GM11168 (cell line): Measurements from ENCODE around the gene ARRB1.

Experiments
- in situ Hi-C: fragments of 300-500 bp; cut with MboI; formaldehyde crosslinking; loops from one replicate; pipeline ENCODE4 v1.12.0; 2022; ENCODE audit warnings: low sequenced_read_pairs; ENCODE audit not compliant: unreplicated experiment

ARRB1 gene

GRCh38 chr11:75328426-75329277 is 22.8 kb downstream of the ARRB1 start:
- in situ Hi-C loops, result no loop called here

GRCh38 chr11:75326439-75326810 is 25.0 kb downstream of the ARRB1 start:
- in situ Hi-C loops, result no loop called here

- in situ Hi-C loops, result no loop called here
Measured at GRCh38 chr11:75325713-75326438, 25.6 kb downstream of the ARRB1 start.

GRCh38 chr11:75324740-75325139 is 26.7 kb downstream of the ARRB1 start:
- in situ Hi-C loops, result no loop called here

- in situ Hi-C loops, result no loop called here
Measured at GRCh38 chr11:75324189-75324588, 27.3 kb downstream of the ARRB1 start.

GRCh38 chr11:75323609-75324008 is 27.9 kb downstream of the ARRB1 start:
- in situ Hi-C loops, result no loop called here

GRCh38 chr11:75320643-75321042 is 30.8 kb downstream of the ARRB1 start:
- in situ Hi-C loops, result no loop called here

GRCh38 chr11:75320046-75320618 is 31.3 kb downstream of the ARRB1 start:
- in situ Hi-C loops, result no loop called here

GRCh38 chr11:75319035-75319877 is 32.2 kb downstream of the ARRB1 start:
- in situ Hi-C loops, result no loop called here

- in situ Hi-C loops, result no loop called here
Measured at GRCh38 chr11:75317446-75318122, 33.9 kb downstream of the ARRB1 start.

GRCh38 chr11:75315439-75315805 is 36.0 kb downstream of the ARRB1 start:
- in situ Hi-C loops, result no loop called here

GRCh38 chr11:75314771-75315438 is 36.6 kb downstream of the ARRB1 start:
- in situ Hi-C loops, result no loop called here

GRCh38 chr11:75313513-75314272 is 37.8 kb downstream of the ARRB1 start:
- in situ Hi-C loops, result no loop called here

- in situ Hi-C loops, result no loop called here
Measured at GRCh38 chr11:75312346-75312745, 39.1 kb downstream of the ARRB1 start.

GRCh38 chr11:75311858-75312288 is 39.6 kb downstream of the ARRB1 start:
- in situ Hi-C loops, result no loop called here

- in situ Hi-C loops, result no loop called here
Measured at GRCh38 chr11:75308986-75309385, 42.5 kb downstream of the ARRB1 start.

- in situ Hi-C loops, result no loop called here
Measured at GRCh38 chr11:75308116-75308515, 43.3 kb downstream of the ARRB1 start.

- in situ Hi-C loops, result no loop called here
Measured at GRCh38 chr11:75307058-75307457, 44.4 kb downstream of the ARRB1 start.

GRCh38 chr11:75306529-75306928 is 44.9 kb downstream of the ARRB1 start:
- in situ Hi-C loops, result no loop called here
